ENCODE data around the gene LINC01488.

LINC01488 gene

GRCh38 chr11:69446108-69446507 is 35.4 kb upstream of the LINC01488 start:
- no peak for DNase-seq

DNA sequence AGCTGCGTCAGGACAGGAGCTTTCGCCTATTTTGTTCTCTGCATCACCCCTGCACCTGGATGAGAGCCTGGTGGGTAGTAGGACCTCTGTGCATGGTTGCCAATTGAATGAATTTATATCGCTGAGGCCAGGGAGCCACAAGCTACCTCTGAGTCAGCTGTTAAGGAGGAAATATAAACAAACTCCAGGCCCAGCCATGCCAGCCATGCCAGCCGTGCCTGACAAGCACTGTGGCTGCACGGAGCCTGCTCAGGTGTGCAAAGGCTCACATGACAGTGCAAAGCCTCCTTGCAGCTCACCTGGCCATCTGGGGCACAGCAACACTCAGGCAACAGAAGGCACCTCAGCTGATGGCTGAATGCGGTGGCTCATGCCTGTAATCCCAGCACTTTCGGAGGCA is 33.7 kb upstream of the LINC01488 start:
- DNase-seq, result no peak

DNA sequence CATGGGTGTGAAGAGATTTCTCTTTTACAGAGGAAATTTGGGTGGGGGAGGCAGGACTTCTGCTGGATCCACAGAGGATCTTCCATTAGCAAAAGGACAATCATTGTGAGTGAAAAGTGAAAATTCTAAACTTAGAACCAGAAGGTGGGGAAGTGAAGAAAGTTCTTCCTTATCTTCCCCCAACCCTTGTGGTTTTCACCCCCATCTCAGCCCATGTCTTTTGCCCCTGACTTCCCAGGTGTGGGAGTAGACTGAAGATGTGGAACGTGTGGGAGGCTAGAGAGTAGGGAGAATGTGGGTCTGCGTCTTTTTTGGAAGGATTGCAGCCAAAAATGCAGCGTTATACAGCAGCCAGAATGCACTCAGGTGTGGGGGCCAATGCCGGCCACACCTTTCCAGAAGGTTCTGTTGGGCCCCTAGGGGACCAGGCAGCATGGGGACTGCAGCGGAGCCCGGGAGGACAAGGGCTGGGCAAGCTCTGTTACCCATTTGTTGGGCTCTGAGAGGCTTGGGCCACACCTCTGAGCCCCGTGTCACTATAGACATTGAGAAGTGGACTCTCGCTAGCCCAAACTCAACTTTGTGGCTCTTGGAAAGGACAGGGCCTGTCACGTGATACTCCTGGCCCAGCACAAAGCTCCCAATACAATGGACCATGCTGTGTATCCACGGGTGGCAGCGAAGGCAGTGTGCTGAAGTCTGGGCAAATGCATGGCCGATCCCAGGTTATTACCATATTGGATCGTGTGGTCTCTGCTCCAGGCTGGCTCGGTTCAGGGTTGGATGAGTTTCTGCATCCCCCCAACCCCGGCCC is 32.8 kb upstream of the LINC01488 start:
- DNase-seq, result no peak

DNA sequence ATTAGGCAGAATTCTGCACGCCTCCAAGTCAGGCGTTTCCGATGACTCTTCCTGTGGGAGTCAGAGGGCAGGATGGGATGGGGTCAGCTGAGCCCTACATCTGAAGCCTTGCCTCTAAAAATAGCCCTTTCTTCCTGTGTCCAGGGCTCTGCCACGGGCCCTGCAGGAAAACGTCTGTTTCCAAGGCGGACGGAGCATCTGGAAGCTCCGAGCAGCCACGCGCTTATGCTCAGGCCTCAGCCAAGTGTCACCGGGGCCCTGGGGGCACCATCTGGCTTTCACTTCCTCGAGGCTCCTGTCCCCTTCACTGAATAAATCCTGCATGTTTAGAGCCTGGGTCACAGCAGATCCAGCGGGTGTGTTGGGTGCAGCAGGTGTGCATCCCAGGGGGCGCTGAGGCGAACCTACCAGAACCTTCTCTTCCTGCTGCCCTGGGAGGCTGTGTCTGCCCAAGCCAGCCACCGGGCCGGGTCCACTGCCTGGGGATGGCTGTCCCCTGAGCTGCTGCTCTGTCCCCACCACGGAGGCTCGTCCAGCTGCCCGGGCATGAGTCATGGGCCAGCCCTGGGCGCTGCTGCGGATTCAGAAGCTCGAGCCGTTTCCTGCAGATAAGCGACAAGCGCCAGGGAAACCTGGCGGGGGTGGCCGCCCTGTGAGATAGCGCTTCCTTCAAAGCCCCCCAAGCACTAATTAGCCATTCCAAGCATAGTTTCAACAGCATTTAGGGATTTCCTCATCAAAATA is 32.0 kb upstream of the LINC01488 start:
- no peak for DNase-seq

- DNase-seq, result no peak
Observed at GRCh38 chr11:69450064-69450856, 31.2 kb upstream of the LINC01488 start.

- DNase-seq, result no peak
Observed at GRCh38 chr11:69450857-69451220, 30.6 kb upstream of the LINC01488 start.

GRCh38 chr11:69451289-69451688 is 30.2 kb upstream of the LINC01488 start:
- no peak for DNase-seq

GRCh38 chr11:69452206-69452987 is 29.1 kb upstream of the LINC01488 start:
- no peak for DNase-seq

DNA sequence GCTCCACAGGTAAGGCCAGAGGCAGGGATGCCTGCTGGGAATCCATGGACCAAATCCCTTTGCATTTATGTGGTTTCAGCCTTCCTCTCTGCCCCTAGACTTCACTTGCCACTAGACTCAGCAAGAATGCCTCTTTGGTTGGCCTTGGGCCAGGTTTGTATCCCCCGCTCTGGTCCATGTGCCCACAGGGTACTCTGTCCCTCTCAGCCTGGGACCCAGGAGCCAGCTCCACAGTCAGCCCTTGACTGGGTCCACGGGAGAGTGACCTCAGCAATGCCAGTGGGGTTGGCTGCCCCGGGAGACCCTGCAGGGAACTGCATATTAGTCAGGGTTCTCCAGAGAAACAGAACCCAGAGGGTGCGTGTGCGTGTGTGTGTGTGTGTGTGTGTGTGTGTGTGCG is 28.3 kb upstream of the LINC01488 start:
- DNase-seq, result no peak

DNA sequence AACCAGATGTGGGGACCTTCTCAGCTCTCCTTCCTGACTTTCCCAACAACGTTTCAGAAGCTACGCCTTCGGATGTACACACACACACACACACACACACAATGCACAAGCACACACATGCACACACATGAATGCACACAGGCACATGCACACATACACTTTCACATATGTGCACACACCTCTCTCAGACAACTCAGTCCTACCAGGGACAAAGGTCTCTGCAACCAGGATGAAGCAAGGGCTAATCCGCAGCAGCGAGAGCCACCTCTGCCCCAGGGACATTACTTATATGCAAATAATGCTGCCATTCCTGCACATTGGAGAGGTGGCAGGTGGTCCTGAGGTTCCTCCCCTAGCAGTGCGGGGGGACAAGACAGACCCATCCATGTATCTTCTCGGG is 27.4 kb upstream of the LINC01488 start:
- DNase-seq, result no peak

GRCh38 chr11:69455969-69456368 is 25.5 kb upstream of the LINC01488 start:
- DNase-seq, result no peak

- no peak for DNase-seq
Observed at GRCh38 chr11:69456712-69457111, 24.8 kb upstream of the LINC01488 start.

GRCh38 chr11:69459848-69460539 is 21.5 kb upstream of the LINC01488 start:
- DNase-seq, result no peak

GRCh38 chr11:69460540-69461257 is 20.8 kb upstream of the LINC01488 start:
- DNase-seq, result no peak

- no peak for DNase-seq
Observed at GRCh38 chr11:69461272-69461962, 20.0 kb upstream of the LINC01488 start.

DNA sequence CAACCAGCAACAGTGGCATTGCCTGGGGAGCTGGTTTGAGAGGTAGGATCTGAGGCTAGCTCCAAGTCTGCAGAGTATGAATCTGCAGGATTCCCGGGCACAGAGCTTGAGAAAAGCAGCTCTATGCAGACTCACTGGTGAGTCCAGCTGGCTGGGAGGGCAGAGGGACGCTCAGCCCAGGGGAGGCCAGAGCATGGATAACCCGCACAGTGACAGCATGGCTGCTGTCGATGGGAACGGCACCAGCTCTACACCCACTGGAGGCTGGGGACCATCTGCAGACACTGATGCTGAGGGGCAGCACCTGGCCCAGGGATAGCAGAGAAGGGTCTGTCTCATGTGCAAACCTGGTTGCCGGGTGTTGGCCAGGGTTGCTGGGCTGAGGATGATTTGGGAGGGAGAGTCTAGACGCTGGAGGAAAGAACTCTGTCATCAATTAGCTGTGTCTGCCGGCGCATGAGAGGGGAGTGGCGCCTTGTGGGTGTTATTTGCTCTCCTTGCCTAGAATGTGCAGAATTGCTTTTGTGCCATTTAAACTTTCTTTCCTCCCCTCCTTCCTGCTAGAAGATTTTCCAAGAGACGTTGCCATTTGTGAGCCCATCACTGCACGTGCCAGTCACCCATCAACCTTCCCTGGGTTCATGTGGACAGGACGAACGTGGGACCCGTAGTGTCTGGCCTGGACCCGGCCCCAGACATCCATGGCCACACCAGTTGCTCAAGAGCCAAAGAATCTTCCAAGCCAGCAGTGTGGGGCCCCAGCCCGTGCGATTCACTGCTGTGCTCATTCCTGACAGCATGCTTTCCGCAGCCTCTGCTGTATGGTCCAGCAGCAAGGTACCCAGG is 19.1 kb upstream of the LINC01488 start:
- DNase-seq, result no peak

- no peak for DNase-seq
Observed at GRCh38 chr11:69463181-69463994, 18.1 kb upstream of the LINC01488 start.

- DNase-seq, result no peak
Observed at GRCh38 chr11:69463995-69464960, 17.2 kb upstream of the LINC01488 start.

Measured in activated gamma-delta T cell treated with Interleukin-2 at 50 U/mL for 16 hours (primary cell).